CD4-positive, alpha-beta T cell treated with Interleukin-17A for 4 hours (primary cell): ENCODE measurements around the gene ANO10.

Experiments used
- DNase-seq: peaks from one replicate; pipeline ENCODE4 v3.0.0-alpha.2; 2020; ENCODE audit warnings: mixed read lengths

ANO10 gene

GRCh38 chr3:43406643-43407023, 215.2 kb downstream of the ANO10 start:
- DNase-seq = no peak

GRCh38 chr3:43405888-43406642, 215.7 kb downstream of the ANO10 start:
- no peak for DNase-seq

- no peak for DNase-seq
Observed at GRCh38 chr3:43400781-43401730, 220.8 kb downstream of the ANO10 start.

GRCh38 chr3:43400167-43400566, 221.6 kb downstream of the ANO10 start:
- DNase-seq = no peak

- no peak for DNase-seq
Observed at GRCh38 chr3:43399034-43399433, 222.8 kb downstream of the ANO10 start.

- no peak for DNase-seq
Observed at GRCh38 chr3:43394041-43394554, 227.7 kb downstream of the ANO10 start.

GRCh38 chr3:43391621-43392020, 230.2 kb downstream of the ANO10 start:
- DNase-seq = peak; percentile 35

- no peak for DNase-seq
Observed at GRCh38 chr3:43390255-43390588, 231.6 kb downstream of the ANO10 start.

- peak; percentile 78 for DNase-seq
Observed at GRCh38 chr3:43389388-43390254, 232.2 kb downstream of the ANO10 start.

- no peak for DNase-seq
Observed at GRCh38 chr3:43388915-43389314, 232.9 kb downstream of the ANO10 start.

GRCh38 chr3:43388175-43388574, 233.6 kb downstream of the ANO10 start:
- no peak for DNase-seq

- no peak for DNase-seq
Observed at GRCh38 chr3:43379343-43379742, 242.5 kb downstream of the ANO10 start.

GRCh38 chr3:43378066-43378935, 243.5 kb downstream of the ANO10 start:
- peak; percentile 85 for DNase-seq

- DNase-seq = no peak
Observed at GRCh38 chr3:43373560-43373928, 248.3 kb downstream of the ANO10 start.

GRCh38 chr3:43372809-43373559, 248.8 kb downstream of the ANO10 start:
- no peak for DNase-seq

- no peak for DNase-seq
Observed at GRCh38 chr3:43372007-43372740, 249.6 kb downstream of the ANO10 start.

- DNase-seq = no peak
Observed at GRCh38 chr3:43371494-43371893, 250.3 kb downstream of the ANO10 start.

GRCh38 chr3:43370293-43370980, 251.4 kb downstream of the ANO10 start:
- DNase-seq = no peak

GRCh38 chr3:43369404-43370292, 252.2 kb downstream of the ANO10 start:
- no peak for DNase-seq
